T-helper 1 cell treated with Interleukin-12 subunit alpha and Interleukin-12 subunit beta and Interleukin-4 antibody, amounts not matched to agents 30 μg/mL and 1 μg/mL, for 36 hours (primary cell): Measurements from ENCODE around the gene JMY.
"Not testable (repeated sequence)": the region's sequence is repeated elsewhere in the genome, so short reads cannot be mapped to it uniquely, and the experiment has no call there.

Experiments used
- H3K27ac Mint-ChIP-seq: one replicate; pipeline ENCODE4 v1.8.0; 2021; ENCODE audit warnings: mild to moderate bottlenecking, mixed read lengths
- H3K27me3 Mint-ChIP-seq: one replicate; pipeline ENCODE4 v1.8.0; 2021; ENCODE audit warnings: low read depth, mixed read lengths
- H3K36me3 Mint-ChIP-seq: one replicate; pipeline ENCODE4 v1.8.0; 2021; ENCODE audit warnings: low read depth, mixed read lengths
- H3K4me1 Mint-ChIP-seq: one replicate; pipeline ENCODE4 v1.8.0; 2021; ENCODE audit warnings: low read depth, mixed read lengths
- H3K4me3 Mint-ChIP-seq: one replicate; pipeline ENCODE4 v1.8.0; 2021; ENCODE audit warnings: mild to moderate bottlenecking, moderate library complexity, mixed read lengths
- H3K9me3 Mint-ChIP-seq: one replicate; pipeline ENCODE4 v1.8.0; 2021; ENCODE audit warnings: mixed read lengths

JMY gene

DNA sequence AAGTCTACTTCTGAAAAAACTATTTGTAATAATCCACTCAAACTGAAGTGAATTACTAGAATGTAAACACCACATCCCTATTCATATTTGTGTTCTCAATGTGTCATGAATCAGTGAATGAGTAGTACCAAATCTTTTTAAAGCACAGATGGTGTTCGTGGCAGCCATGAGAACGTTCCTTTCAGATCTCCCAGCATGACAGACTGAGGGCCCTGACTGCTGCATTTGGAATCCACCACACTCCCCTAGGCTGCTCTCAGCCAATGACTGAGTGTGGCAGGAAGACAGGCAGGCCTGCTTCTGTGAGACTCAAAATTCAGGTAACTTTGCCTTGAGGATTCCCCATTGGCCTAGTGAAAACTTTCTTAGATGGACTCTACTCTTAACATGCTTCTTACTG, 10.9 kb upstream of the JMY start:
- Mint-ChIP-seq H3K36me3 (no peaks in the 10 kb centered on the region), H3K4me3 (no peak overlapping the region), H3K27me3 (no peaks in the 10 kb centered on the region), H3K27ac (no peak overlapping the region), H3K9me3 (no peaks in the 10 kb centered on the region), H3K4me1 (peaks cover 7% of the 10 kb centered on the region)

DNA sequence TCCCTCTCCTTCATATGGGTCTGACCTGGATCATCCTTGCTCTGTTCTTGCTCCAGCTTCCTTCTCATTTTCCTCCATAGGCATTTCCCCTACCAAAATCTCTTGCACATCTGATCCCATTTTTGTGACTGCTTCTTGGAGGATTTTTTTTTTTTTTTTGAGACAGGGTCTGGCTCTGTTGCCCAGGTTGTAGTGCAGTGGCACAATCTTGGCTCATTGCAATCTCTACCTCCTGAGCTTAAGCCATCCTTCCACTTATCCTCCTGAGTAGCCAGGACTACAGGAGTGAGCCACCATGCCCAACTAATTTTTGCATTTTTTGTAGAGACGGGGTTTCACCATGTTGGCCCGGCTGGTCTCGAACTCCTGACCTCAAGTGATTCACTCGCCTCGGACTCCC, 10.5 kb upstream of the JMY start:
- peaks cover 9% of the 10 kb centered on the region for H3K4me1 Mint-ChIP-seq
- no peaks in the 10 kb centered on the region for H3K9me3 Mint-ChIP-seq
- no peaks in the 10 kb centered on the region for H3K36me3 Mint-ChIP-seq
- no peaks in the 10 kb centered on the region for H3K27me3 Mint-ChIP-seq
- H3K4me3 Mint-ChIP-seq, result no peak overlapping the region
- no peak overlapping the region for H3K27ac Mint-ChIP-seq

DNA sequence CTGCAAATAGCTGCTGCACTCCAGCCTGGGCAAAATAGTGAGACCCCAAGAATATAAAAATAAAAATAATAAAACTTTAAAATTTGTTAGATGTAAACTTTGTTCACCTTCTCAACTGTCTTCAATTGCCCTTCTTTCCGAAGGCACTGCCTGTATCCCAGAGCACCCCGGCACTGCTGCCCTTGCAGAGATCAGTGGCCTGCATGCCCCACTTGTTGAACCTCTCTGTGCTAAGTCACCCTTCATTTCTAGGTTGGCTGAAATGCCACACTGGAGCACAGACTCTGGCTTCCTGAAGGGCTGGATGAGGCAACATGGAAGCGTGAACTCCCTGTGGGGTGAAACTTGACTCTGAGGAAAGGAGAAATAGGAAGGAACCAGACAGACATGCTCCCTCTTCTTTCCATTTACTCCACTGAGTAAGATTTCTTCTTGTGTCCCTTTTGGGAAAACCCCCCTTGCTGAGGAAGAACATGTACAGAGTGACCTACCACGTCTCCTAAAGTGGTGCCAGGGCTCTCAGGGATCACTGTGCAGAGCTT, 8.4 kb upstream of the JMY start:
- no peaks in the 10 kb centered on the region for H3K36me3 Mint-ChIP-seq
- H3K4me1 Mint-ChIP-seq, result peaks cover 10% of the 10 kb centered on the region
- no peaks in the 10 kb centered on the region for H3K27me3 Mint-ChIP-seq
- H3K4me3 Mint-ChIP-seq, result no peak overlapping the region
- no peaks in the 10 kb centered on the region for H3K9me3 Mint-ChIP-seq
- no peak overlapping the region for H3K27ac Mint-ChIP-seq

DNA sequence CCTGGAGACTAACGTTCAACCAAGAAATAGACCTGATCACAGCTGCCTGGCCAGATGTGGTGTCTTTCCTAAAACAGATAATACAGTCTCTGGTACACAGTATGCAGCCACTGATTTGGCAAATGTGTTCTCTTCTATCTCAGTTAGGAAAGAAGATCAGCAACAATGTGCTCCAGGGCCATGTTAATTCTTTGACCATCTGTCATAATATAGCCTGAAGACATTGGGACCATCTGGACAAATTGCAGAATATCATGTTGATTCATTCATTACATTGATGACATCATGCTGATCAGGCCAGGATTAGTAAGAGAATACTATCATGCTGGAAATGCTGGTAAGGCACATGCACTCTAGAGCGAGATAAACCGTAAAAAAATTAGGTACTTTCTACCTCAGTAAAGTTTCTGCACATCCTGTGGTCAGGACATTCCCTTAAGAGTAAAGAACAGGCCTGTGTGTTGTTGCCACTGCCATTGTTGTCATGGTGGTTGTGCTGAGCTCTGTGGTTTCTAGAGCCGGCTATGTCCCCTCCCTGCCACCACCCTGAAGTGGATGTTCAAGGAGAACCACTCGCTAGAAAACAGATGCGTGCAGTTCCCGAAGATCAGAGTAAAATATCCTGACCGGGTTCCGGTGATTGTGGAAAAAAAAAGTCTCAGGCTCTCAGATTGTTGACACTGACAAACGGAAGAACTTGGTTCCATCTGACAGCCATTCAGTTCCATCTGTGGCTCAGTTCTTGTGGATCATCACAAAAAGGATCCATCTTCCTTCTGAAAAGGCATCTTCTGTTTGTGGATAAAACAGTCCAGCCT, 6.4 kb upstream of the JMY start:
- Mint-ChIP-seq H3K27ac (peak overlapping the region; percentile 78), H3K36me3 (no peaks in the 10 kb centered on the region), H3K4me3 (no peak overlapping the region), H3K27me3 (no peaks in the 10 kb centered on the region), H3K9me3 (no peaks in the 10 kb centered on the region), H3K4me1 (peaks cover 10% of the 10 kb centered on the region)

DNA sequence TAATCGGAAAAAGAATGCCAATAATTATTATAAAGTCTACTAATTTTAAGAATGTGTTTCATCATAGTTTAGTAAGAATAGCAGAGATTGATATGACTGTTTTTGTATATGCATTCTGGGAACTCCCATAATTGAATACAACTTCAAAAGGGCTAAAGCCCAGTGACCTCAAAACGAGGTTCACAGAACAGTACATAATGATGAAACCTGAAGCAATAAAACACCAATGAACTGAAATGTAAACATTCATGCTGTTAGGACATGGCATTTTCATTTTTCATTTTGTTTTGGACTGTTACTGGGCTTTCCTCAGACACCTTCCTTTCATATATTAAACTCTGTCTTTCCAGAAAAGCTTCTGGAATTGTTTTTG, 684 bp upstream of the JMY start:
- no peaks in the 10 kb centered on the region for H3K9me3 Mint-ChIP-seq
- H3K27ac Mint-ChIP-seq, result peak overlapping the region; percentile 96
- no peaks in the 10 kb centered on the region for H3K27me3 Mint-ChIP-seq
- peak overlapping the region; percentile 87 for H3K4me3 Mint-ChIP-seq
- peaks cover 1% of the 10 kb centered on the region for H3K36me3 Mint-ChIP-seq
- peaks cover 20% of the 10 kb centered on the region for H3K4me1 Mint-ChIP-seq

DNA sequence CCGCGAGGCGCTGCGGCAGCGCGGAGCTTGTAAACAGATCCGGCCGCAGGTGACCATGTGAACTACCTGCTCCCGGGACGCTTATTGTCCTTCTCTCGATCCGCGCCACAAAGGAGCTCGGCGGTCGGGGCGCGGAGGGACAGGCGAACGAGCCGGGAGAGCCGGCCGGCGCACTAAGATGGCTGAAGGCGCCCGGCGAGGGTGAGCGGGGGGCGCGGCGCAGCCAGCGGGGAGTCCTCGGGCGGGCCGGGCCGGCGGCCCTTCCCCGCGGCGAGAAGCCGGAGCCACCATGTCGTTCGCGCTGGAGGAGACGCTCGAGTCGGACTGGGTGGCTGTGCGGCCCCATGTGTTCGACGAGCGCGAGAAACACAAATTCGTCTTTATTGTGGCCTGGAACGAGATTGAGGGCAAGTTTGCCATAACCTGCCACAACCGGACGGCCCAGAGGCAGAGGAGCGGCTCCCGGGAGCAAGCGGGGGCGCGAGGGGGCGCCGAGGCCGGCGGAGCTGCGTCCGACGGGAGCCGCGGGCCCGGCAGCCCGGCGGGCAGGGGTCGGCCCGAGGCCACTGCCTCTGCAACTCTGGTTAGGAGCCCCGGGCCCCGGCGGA, 535 bp downstream of the JMY start:
- Mint-ChIP-seq H3K27me3 (no peaks in the 10 kb centered on the region), H3K27ac (peak overlapping the region; percentile 79), H3K4me3 (peak overlapping the region; percentile 85), H3K36me3 (peaks cover 1% of the 10 kb centered on the region), H3K9me3 (no peaks in the 10 kb centered on the region), H3K4me1 (peaks cover 19% of the 10 kb centered on the region)

DNA sequence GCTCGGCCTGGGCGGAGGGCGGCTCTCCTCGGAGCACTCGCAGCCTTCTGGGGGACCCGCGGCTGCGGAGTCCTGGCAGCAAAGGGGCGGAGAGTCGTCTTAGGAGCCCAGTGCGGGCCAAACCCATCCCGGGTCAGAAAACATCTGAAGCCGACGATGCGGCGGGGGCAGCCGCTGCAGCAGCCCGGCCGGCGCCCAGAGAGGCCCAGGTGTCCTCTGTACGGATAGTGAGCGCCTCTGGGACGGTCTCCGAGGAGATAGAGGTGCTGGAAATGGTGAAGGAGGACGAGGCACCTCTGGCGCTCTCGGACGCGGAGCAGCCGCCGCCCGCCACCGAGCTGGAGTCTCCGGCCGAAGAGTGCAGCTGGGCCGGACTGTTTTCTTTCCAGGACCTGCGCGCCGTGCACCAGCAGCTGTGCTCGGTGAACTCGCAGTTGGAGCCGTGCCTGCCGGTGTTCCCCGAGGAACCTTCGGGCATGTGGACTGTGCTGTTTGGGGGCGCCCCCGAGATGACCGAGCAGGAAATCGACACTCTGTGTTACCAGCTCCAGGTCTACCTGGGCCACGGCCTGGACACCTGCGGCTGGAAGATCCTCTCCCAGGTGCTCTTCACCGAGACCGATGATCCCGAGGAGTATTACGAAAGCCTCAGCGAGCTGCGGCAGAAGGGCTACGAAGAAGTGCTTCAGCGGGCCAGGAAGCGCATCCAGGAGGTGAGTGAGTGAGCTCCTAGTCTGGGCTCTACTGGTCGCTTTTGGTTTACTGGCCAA, 1.2 kb downstream of the JMY start:
- peak overlapping the region; percentile 34 for H3K27ac Mint-ChIP-seq
- H3K4me3 Mint-ChIP-seq, result peak overlapping the region; percentile 85
- H3K9me3 Mint-ChIP-seq, result no peaks in the 10 kb centered on the region

DNA sequence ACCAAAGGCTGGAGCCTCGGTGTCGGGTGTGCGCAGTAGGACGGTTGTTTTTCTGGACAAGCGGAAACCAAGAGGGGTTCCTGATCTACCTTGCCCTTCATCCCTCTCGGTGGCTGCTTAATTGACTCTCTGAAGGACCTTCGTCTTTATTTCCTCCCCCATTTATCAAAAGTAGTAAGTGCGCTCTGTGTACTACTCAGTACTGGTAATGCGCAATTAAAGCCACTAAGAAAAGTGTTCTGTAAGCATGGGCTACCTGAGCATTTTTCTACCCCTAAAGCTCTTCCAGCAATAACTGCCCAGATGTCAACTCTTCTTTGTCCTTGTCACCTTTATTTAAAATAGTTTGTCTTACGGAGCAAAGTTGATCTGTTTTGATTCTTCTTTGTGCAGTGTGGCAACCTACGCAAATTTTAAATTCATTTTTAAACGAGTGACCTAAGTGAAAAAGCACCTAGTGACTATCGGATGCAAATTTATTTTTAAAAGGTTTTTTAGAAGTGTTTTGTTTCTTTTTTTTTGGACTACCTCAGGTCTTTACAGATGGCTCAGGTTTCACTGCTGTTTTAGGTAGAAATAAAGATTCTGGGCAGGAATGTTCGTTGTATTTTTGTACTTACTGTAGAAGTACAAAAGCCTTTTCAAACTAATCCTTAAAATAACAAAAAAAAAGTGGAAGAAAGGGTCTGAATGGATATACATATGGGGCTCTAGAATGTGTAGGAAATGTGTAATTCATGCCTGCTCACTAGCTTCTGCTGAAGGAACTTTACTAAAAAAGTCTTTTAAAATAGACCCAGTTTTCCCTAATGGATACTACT, 2.0 kb downstream of the JMY start:
- peaks cover 23% of the 10 kb centered on the region for H3K4me1 Mint-ChIP-seq
- no peaks in the 10 kb centered on the region for H3K27me3 Mint-ChIP-seq
- H3K4me3 Mint-ChIP-seq, result peak overlapping the region; percentile 85
- H3K9me3 Mint-ChIP-seq, result no peaks in the 10 kb centered on the region
- H3K27ac Mint-ChIP-seq, result peak overlapping the region; percentile 34
- peaks cover 1% of the 10 kb centered on the region for H3K36me3 Mint-ChIP-seq

More for the DNA sequence above, 1.2 kb downstream of the JMY start:
- peaks cover 1% of the 10 kb centered on the region for H3K36me3 Mint-ChIP-seq
- H3K27me3 Mint-ChIP-seq, result no peaks in the 10 kb centered on the region
- peaks cover 23% of the 10 kb centered on the region for H3K4me1 Mint-ChIP-seq

DNA sequence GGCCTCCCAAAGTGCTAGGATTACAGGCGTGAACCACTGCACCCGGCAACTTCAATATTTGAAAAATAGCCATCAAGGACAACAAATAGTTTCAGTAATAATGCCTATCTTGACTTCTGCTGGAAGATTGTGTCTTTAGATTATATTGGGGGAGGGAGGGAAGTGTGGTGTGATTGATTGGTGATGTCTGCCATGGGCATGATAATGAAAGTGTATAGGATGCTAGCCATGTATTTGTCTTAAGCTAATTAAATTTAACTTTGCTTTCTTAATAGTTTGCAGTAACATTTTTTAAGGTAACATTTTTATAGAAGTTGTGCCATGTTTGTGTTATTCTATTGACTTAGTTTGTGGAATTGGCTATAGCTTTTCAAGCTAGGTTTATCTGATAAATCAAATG, 4.6 kb downstream of the JMY start:
- Mint-ChIP-seq H3K9me3 (no peaks in the 10 kb centered on the region), H3K4me3 (no peak overlapping the region), H3K27me3 (no peaks in the 10 kb centered on the region), H3K4me1 (peaks cover 25% of the 10 kb centered on the region), H3K27ac (no peak overlapping the region), H3K36me3 (no peaks in the 10 kb centered on the region)

DNA sequence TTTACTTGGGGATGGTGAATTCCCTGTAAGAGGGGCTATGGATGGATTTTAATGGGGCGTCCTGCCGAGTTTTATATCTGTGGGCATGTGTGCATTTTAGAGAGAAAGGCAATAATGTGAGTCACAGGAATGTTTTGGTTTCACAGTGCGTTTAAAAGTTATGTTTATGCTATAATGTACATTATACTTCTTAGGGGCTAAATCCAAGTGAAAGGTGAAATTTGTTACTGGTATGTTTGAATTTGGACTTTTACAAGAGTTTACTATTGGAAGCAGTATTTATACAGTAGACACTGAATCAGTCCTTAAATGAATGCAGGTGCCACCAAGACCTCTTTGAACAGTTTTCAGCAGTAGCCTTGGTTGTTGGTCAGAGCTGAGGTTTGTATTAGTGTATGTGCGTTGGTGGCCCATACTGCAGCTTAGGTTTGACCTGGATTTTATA, 5.6 kb downstream of the JMY start:
- peaks cover 24% of the 10 kb centered on the region for H3K4me1 Mint-ChIP-seq
- no peaks in the 10 kb centered on the region for H3K27me3 Mint-ChIP-seq
- no peak overlapping the region for H3K27ac Mint-ChIP-seq
- H3K9me3 Mint-ChIP-seq, result no peaks in the 10 kb centered on the region
- H3K36me3 Mint-ChIP-seq, result no peaks in the 10 kb centered on the region
- H3K4me3 Mint-ChIP-seq, result no peak overlapping the region

DNA sequence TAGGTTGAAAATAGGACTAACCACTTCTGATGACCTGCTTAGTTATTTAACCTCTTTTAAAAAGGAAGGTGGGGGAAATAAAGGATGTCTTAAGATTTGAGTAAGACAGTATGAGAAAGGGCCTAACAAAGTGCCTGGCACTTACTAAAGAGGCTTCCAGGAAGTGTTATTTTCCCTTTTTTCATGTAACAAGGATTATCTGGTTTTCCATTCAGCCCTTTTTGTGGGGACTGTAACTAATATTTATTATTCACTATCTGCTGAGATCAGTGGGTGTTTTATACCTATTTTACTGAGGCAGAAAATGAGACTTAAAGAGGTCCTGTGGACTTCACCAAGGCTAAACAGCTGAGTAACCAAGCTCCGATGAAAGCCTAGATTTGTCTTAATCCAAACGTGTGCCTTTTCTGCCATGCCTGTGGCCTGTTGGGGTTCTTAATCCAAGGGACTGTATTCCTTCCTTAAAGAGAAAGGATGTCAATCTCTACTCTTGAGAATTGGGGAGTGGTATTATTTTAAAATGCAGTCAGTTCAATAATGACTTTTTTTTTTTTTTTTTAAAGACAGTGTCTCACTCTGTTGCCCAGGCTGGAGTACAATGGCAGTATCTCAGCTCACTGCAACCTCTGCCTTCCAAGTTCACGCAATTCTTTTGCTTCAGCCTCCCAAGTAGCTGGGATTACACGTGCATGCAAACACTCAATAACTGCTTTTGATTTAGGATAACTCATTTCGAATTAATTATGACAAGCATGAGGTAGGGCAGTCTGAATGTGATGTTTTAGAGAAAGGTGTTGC, 6.5 kb downstream of the JMY start:
- no peak overlapping the region for H3K27ac Mint-ChIP-seq
- no peaks in the 10 kb centered on the region for H3K27me3 Mint-ChIP-seq
- H3K4me1 Mint-ChIP-seq, result peaks cover 24% of the 10 kb centered on the region
- H3K4me3 Mint-ChIP-seq, result no peak overlapping the region
- H3K9me3 Mint-ChIP-seq, result no peaks in the 10 kb centered on the region
- H3K36me3 Mint-ChIP-seq, result no peaks in the 10 kb centered on the region

DNA sequence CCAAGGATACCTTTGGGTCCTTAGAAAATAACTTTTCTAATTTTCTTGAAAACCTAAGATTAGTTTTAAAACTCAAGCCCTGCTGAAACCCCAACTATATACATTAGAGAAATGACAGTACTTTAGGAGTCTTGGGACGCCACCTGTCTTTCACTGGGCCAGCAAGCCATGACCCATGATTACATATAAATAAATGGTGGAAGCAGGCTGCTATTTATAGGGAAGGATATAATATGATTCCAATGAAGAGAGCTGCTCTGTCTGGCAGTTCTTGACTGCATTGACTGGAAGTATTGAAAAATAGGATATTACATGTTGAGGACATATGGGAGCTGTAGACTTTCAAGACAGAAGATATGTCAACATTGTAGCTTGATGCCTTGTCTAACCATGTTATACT, 7.3 kb downstream of the JMY start:
- H3K27me3 Mint-ChIP-seq, result no peaks in the 10 kb centered on the region
- no peak overlapping the region for H3K4me3 Mint-ChIP-seq
- H3K27ac Mint-ChIP-seq, result no peak overlapping the region
- no peaks in the 10 kb centered on the region for H3K9me3 Mint-ChIP-seq
- H3K4me1 Mint-ChIP-seq, result peaks cover 17% of the 10 kb centered on the region
- no peaks in the 10 kb centered on the region for H3K36me3 Mint-ChIP-seq

DNA sequence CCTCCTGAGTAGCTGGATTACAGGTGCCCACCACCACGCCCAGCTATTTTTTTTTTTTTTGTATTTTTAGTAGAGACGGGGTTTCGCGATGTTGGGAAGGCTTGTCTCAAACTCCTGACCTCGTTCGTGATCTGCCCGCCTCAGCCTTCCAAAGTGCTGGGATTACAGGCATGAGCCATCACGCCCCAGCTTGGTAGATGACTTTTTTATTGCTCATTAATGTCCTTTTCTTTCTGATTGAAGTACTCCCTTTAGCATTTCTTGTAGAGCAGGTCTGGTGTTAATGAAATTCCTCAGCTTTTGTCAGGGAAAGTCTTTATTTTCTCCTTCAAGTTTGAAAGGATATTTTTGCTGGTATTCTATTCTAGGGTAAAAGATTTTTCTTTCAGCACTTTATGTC, 18.1 kb downstream of the JMY start:
- not testable (repeated sequence) for H3K4me1 Mint-ChIP-seq, H3K36me3 Mint-ChIP-seq, H3K9me3 Mint-ChIP-seq, H3K27me3 Mint-ChIP-seq, H3K4me3 Mint-ChIP-seq, H3K27ac Mint-ChIP-seq
